AG04450 (cell line): ENCODE measurements around the gene IFI27. TPM values are rescaled to one million over a fixed set of nuclear protein-coding genes. Genes with fewer than 3 reads are reported as not detected.
"Not testable (repeated sequence)": the region's sequence is repeated elsewhere in the genome, so short reads cannot be mapped to it uniquely, and the experiment has no call there.

Source experiments
- CTCF ChIA-PET: fragments of 300-600, 350-600 bp; formaldehyde crosslinking; extraction: SDS; loops from one replicate; lab custom pipeline; 2022; ENCODE audit warnings: antibody characterized with exemption, inconsistent platforms; lab: Charles Lee
- POLR2A ChIA-PET: fragments of 350-600 bp; formaldehyde crosslinking; extraction: SDS; loops from one replicate; lab custom pipeline; 2021; ENCODE audit warnings: antibody characterized with exemption, inconsistent platforms; lab: Yijun Ruan, JAX
- DNase-seq: peaks from one replicate; pipeline ENCODE4 v3.0.0-alpha.2; 2011; ENCODE audit warnings: low read depth, low spot score
- H3K27ac ChIP-seq: one replicate; pipeline ENCODE4 v1.5.1; 2012; ENCODE audit warnings: low read depth, low read length, control low read depth
- H3K27me3 ChIP-seq: one replicate; pipeline ENCODE4 v1.6.0; 2012; ENCODE audit warnings: low read length; ENCODE audit not compliant: control insufficient read depth, insufficient read depth
- H3K4me3 ChIP-seq: 2 replicates; pipeline ENCODE4 v1.5.1; 2011; ENCODE audit warnings: mild to moderate bottlenecking, low read depth, low read length, control low read depth
- H3K9me3 ChIP-seq: 2 replicates; pipeline ENCODE4 v1.5.1; 2012; ENCODE audit warnings: low read length; ENCODE audit not compliant: control insufficient read depth, insufficient read depth
- polyA plus RNA-seq: library from polyadenylated mRNA; depleted of rRNA; stranded (reverse); fragments of >200 nt; gene quantifications from 2 replicates; pipeline ENCODE4 v1.2.3, GENCODE V29; 2011
- TF ChIP-seq, protein P1 (sequence below): IDR thresholded peaks from 2 replicates; pipeline ENCODE4 v1.5.1; 2011; ENCODE audit warnings: low read depth, low read length, control low read depth, inconsistent platforms

IFI27 gene
- polyA plus RNA-seq, 1 experiment: 1.4 TPM

DNA sequence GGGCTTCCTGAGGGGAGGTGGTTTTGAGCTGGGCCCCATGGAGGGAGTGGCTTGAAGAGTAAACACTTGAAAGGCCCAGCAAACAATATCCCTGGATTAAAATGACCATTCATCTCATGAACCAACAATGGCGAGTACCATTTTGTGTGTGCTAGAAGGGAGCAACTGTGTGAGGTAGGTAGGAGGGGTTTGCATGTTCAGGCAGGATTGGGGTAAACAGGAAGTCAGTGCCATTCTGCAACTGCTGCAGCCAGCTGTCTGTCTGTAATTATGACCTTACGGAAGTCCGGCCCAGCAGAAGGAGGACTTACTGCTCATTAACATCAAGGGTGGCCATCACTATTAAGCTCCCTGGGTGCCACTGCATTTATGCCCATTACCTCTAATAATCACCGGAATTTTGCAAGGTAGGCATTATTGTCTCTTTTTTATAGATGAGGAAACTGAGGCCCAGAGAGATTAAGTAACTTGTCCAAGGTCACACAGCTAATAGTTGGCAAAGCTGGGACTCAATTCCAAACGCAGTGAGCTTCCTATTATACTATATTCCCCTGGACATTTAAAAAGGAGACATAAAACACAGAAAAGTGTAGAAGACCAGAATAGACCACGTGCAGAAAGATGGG is 35.5 kb downstream of the IFI27 start:
- TF ChIP-seq, protein P1, sequence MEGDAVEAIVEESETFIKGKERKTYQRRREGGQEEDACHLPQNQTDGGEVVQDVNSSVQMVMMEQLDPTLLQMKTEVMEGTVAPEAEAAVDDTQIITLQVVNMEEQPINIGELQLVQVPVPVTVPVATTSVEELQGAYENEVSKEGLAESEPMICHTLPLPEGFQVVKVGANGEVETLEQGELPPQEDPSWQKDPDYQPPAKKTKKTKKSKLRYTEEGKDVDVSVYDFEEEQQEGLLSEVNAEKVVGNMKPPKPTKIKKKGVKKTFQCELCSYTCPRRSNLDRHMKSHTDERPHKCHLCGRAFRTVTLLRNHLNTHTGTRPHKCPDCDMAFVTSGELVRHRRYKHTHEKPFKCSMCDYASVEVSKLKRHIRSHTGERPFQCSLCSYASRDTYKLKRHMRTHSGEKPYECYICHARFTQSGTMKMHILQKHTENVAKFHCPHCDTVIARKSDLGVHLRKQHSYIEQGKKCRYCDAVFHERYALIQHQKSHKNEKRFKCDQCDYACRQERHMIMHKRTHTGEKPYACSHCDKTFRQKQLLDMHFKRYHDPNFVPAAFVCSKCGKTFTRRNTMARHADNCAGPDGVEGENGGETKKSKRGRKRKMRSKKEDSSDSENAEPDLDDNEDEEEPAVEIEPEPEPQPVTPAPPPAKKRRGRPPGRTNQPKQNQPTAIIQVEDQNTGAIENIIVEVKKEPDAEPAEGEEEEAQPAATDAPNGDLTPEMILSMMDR: no peak
- ChIA-PET POLR2A (no interaction called here), CTCF (interaction anchor here (1.1 to 2.3 kb wide), 3 partner anchors 9 to 35 kb away, joined by 3 to 14 read pairs (median 5); no protein-coding TSS in a partner anchor)
- Histone ChIP-seq H3K9me3 (no peaks in the 10 kb centered on the region), H3K27ac (no peak overlapping the region), H3K27me3 (peaks cover 3% of the 10 kb centered on the region), H3K4me3 (no peak overlapping the region)
- DNase-seq: no peak

DNA sequence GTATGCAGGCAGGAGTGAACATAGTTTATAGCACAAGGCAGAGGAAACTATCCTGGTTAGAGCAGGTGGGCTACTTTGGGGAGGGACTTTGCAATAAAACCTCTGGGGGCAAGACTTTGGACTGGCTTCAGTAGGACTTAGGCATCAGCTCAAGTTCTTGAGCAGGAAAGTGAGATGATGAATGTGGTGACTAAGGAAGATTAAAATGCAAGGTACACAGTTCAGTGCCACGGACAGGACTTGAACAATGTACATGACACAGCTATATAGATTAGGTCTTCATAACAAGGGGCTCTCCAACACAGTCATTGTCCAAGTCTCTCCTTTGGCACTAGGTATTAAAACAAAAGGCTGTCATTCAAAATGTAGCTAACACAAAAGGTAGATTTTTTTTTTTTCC is 42.1 kb downstream of the IFI27 start:
- ChIA-PET POLR2A (no interaction called here), CTCF (interaction anchor here (3.4 kb wide), 1 partner anchor 16 kb away, joined by 11 read pairs; no protein-coding TSS in a partner anchor)
- Histone ChIP-seq H3K9me3 (no peaks in the 10 kb centered on the region), H3K27me3 (peaks cover 13% of the 10 kb centered on the region), H3K27ac (no peak overlapping the region), H3K4me3 (no peak overlapping the region)
- TF ChIP-seq, protein P1: no peak
- DNase-seq: no peak

DNA sequence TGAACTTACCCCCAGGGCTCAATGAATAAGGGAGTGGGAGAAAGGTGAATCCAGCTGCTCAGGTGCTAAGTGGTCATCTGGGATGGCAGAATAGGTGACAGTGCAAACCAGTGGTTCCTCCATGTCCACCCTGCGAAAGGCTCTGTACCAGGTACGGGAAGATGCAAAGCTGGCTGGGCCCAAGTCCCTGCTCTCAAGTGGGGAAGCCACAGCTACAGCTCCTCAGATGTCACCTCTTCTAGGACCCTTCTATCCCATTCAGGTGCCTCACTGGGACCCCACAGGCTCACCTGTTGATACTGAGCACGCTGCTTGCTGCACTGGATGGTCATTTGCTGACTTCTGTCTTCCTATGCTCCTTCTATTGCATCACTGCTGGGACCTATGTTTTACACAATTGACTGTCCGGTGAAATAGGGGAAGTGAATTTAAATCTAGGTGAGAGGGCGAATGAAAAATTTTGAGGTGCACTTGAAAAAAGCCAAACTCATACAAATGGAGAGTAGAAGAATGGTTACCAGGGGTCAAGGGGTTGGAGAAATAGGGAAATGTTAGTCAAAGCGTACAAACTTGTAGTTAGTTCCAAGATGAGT is 43.3 kb downstream of the IFI27 start:
- Histone ChIP-seq H3K4me3 (no peak overlapping the region), H3K27ac (no peak overlapping the region), H3K9me3 (no peaks in the 10 kb centered on the region), H3K27me3 (peaks cover 16% of the 10 kb centered on the region)
- CTCF ChIA-PET: interaction anchor here (0.6 to 3.4 kb wide), 2 partner anchors 14 to 17 kb away, joined by 6 to 11 read pairs; no protein-coding TSS in a partner anchor
- TF ChIP-seq, protein P1: no peak
- DNase-seq: no peak
- POLR2A ChIA-PET: interaction anchor here (0.7 kb wide), 1 partner anchor 209 kb away, joined by 5 read pairs; no protein-coding TSS in a partner anchor

DNA sequence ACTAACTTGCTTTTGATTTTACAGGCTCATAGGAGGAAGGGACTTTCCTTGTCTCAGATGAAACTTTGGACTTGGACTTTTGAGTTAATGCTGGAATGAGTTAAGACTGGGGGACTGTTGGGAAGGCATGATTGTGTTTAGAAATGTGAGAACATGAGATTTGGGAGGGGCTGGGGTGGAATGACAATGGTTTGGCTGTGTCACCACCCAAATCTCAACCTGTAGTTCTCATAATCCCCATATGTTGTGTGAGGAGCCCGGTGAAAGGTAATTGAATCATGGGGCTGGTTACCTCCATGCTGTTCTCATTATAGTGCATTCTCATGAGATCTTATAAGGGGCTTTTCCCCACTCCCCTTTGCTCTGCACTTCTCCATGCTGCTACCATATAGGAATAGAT is 45.6 kb downstream of the IFI27 start:
- CTCF ChIA-PET, DNase-seq, H3K27ac ChIP-seq, H3K4me3 ChIP-seq, POLR2A ChIA-PET, H3K9me3 ChIP-seq: not testable (repeated sequence)
- H3K27me3 ChIP-seq: peaks cover 12% of the 10 kb centered on the region

DNA sequence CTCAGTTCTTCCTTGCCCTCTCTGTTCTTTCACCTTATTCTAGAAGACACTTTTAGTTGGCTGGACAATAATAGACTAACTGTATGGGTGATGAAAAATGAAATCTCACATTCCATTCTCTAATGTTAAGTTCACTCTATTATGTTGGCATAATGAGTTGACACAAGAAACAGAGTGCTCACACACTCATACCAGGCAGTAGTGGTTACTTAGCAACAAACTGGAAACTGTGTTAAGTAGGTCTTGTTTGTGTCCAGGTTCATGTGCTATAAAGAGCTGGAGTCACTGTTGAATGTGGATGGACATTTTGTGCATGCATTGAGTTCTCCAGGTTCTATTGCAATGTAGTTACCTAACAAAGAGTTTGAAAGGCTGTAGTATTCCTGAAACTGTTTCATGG is 46.7 kb downstream of the IFI27 start:
- CTCF ChIA-PET: interaction anchor here (1.1 to 1.6 kb wide), 3 partner anchors 20 to 25 kb away, joined by 5 to 9 read pairs (median 9); no protein-coding TSS in a partner anchor
- POLR2A ChIA-PET: no interaction called here
- Histone ChIP-seq H3K4me3 (no peak overlapping the region), H3K27me3 (peaks cover 10% of the 10 kb centered on the region), H3K27ac (no peak overlapping the region), H3K9me3 (no peaks in the 10 kb centered on the region)
- DNase-seq: no peak
- TF ChIP-seq, protein P1: no peak
